Measurements from ENCODE around the gene ABHD1.
"Not testable (repeated sequence)": the region's sequence is repeated elsewhere in the genome, so short reads cannot be mapped to it uniquely, and the experiment has no call there.

The ABHD1 gene

GRCh38 chr2:27170581-27171337 is 47.1 kb downstream of the ABHD1 start:
- DNase-seq (ENCODE audit: low read depth), result no peak

- no peak for DNase-seq (ENCODE audit: low read depth)
These were observed 47.8 kb downstream of the ABHD1 start for GRCh38 chr2:27171351-27171848.

- no peak for DNase-seq (ENCODE audit: low read depth)
These were observed 51.0 kb downstream of the ABHD1 start for GRCh38 chr2:27174638-27175037.

- no peak for DNase-seq (ENCODE audit: low read depth)
These were observed 51.7 kb downstream of the ABHD1 start for GRCh38 chr2:27175330-27175729.

GRCh38 chr2:27175781-27176180 is 52.2 kb downstream of the ABHD1 start:
- not testable (repeated sequence) for DNase-seq (ENCODE audit: low read depth)

- DNase-seq (ENCODE audit: low read depth), result no peak
These were observed 54.1 kb downstream of the ABHD1 start for GRCh38 chr2:27177441-27178351.

GRCh38 chr2:27178469-27178868 is 54.9 kb downstream of the ABHD1 start:
- no peak for DNase-seq (ENCODE audit: low read depth)

- no peak for DNase-seq (ENCODE audit: low read depth)
These were observed 55.9 kb downstream of the ABHD1 start for GRCh38 chr2:27179344-27180000.

All from T-helper 22 cell (primary cell).